ENCODE data around the gene OPTN.

DNA sequence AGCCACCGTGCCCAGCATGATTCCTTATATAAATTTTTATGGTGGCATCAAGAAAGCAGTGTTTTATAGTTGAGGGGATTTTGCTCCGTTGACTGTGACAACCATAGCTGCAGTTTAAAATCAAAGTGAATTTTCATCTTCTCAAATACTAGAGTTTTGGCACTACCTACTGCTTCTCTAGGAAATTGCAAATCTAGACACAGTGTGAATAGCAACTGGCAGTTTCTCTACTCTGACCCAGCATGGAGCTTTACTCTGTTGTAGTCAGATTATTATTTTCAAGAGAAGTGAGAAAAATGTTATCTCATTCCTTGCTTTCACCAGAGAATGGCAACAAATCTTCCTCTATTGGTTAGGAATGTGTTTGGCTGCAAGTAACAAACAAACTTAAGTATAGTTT, 84.3 kb downstream of the OPTN start:
- TF ChIP-seq TAF1 (IDR thresholded peaks at IDR 0.05; ENCODE audit: borderline replicate concordance, insufficient read depth, low read length) = no peak
- no peak for TF ChIP-seq POLR2AphosphoS5 (IDR thresholded peaks at IDR 0.05; ENCODE audit: low read depth, low read length)
- TF ChIP-seq SIN3A (IDR thresholded peaks at IDR 0.05; ENCODE audit: borderline replicate concordance, insufficient read depth, low read length) = no peak
- no peak for TF ChIP-seq FOXP2 (optimal IDR thresholded peaks at IDR 0.05; ENCODE audit: borderline replicate concordance, extremely low read depth, extremely low read length, insufficient read depth)
- TF ChIP-seq, protein P1, sequence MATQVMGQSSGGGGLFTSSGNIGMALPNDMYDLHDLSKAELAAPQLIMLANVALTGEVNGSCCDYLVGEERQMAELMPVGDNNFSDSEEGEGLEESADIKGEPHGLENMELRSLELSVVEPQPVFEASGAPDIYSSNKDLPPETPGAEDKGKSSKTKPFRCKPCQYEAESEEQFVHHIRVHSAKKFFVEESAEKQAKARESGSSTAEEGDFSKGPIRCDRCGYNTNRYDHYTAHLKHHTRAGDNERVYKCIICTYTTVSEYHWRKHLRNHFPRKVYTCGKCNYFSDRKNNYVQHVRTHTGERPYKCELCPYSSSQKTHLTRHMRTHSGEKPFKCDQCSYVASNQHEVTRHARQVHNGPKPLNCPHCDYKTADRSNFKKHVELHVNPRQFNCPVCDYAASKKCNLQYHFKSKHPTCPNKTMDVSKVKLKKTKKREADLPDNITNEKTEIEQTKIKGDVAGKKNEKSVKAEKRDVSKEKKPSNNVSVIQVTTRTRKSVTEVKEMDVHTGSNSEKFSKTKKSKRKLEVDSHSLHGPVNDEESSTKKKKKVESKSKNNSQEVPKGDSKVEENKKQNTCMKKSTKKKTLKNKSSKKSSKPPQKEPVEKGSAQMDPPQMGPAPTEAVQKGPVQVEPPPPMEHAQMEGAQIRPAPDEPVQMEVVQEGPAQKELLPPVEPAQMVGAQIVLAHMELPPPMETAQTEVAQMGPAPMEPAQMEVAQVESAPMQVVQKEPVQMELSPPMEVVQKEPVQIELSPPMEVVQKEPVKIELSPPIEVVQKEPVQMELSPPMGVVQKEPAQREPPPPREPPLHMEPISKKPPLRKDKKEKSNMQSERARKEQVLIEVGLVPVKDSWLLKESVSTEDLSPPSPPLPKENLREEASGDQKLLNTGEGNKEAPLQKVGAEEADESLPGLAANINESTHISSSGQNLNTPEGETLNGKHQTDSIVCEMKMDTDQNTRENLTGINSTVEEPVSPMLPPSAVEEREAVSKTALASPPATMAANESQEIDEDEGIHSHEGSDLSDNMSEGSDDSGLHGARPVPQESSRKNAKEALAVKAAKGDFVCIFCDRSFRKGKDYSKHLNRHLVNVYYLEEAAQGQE (IDR thresholded peaks at IDR 0.05; ENCODE audit: insufficient read depth in 1 of 2, low read depth in 2 of 2, low read length in 2 of 2) = no peak
